Measurements from ENCODE around the gene HPRT1.

GRCh38 chrX:134443020-134443419 is 16.9 kb upstream of the HPRT1 start:
- TF ChIP-seq CTCF (conservative IDR thresholded peaks at IDR 0.05; ENCODE audit: low read length) (no peak), EZH2phosphoT487 (IDR thresholded peaks at IDR 0.05; ENCODE audit: borderline replicate concordance, low read depth, low read length) (no peak)

Data from OCI-LY7 (cell line).